ENCODE results near the gene BNIP5.
A peak's percentile ranks its signal among the peaks of the same experiment; 100 is the strongest.
"Not testable (repeated sequence)": the region's sequence is repeated elsewhere in the genome, so short reads cannot be mapped to it uniquely, and the experiment has no call there.

Gene BNIP5

GRCh38 chr6:36340618-36341454 lies 4.1 kb upstream of the BNIP5 start:
- DNase-seq = peak in 1 of 2 experiments; percentile 33

GRCh38 chr6:36340306-36340617 lies 3.6 kb upstream of the BNIP5 start:
- no peak for DNase-seq

DNA sequence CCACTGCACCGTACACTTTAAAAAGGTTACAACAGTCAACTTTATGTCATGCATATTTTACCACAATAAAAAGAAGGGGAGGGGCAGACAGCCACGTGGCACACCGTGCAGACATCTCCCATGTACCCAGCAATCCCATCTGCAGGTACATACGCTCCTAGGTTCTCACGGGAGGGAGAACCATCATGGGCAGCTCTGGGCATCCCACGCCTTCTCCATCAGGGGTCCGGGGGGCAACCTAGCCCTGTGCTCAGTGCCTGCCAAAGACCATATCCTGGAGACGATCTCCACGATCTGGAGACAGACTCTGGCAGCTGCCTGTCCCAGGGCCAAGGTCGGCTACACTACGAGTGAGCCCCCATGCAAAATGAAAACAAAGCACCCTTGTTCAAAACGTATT lies 2.5 kb upstream of the BNIP5 start:
- no peak for DNase-seq

- DNase-seq = not testable (repeated sequence)
Observed at GRCh38 chr6:36338223-36338622, 1.5 kb upstream of the BNIP5 start.

DNA sequence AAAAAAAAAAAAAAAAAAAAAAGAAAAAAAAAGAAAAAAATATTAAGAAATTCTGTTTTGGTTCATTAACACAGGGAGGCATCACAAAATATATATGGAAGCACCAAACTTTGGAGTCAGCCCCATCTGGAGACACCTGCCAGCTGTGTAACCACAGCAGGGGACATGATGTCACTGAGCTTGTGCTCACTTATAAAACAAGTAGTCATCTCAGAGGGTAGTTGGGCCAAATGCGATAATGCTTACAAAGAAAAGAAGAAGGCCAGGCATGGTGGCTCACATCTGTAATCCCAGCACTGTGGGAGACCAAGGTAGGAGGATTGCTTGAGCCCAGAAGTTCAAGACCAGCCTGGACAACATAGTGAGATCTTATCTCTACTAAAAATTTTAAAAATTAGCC lies 1.1 kb upstream of the BNIP5 start:
- DNase-seq = no peak

DNA sequence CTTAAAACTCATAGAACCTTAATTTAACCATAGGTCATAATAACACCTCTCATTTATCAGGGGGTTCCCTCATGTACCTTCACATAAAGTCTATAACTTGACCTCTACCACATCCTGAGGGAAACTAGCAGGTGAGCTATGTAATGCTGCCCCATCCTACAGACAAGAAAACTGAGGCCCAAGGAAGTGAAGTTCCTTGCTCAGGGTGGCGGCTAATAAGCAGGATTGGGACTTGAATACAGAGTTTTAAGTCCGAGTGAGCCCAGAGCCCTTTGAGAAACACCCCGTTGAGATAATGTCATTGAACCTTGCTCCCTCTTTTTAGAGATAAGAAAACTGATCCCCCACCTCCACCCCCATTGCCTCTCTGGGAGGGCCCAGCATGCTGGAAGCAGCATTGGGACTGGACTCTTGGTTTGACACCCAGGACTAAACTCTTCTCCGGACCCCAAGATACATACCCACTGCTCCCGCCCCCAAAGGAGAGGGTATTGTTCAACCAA lies 429 bp downstream of the BNIP5 start:
- no peak for DNase-seq

DNA sequence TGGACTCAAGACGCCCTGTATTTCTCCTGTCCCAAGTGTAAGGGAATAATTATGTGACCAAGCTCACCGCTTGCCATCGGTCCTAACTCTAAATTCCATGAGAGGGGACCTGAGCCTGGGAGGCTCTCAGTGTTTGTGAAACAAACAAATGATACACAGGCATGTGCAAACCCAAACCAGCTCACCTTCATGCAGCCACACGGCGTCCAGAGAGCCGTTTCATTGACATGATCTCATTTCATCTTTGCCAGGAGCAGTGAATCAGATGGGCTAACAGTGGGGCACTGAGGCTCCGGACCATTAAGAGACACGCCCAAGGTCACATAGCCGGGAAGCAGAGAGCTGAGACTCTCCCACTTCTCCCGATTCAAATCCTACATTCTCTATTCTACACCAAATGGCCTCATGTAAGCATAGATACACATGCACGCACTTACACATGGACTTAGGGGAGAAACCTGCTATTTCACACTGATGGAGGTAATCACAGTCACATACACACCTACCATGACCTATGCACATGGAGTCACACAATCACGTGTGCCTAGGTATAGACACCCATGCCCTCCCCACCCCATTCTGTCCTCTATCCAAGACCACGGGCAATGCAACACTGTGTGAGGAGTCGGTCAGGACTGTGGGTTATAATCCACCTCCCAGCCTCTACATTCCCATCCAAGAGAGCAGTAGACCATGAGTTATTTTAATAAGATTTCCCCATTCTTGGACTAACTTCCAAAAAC lies 1.1 kb downstream of the BNIP5 start:
- DNase-seq = no peak

- DNase-seq = no peak
Observed at GRCh38 chr6:36334832-36335459, 1.7 kb downstream of the BNIP5 start.

DNA sequence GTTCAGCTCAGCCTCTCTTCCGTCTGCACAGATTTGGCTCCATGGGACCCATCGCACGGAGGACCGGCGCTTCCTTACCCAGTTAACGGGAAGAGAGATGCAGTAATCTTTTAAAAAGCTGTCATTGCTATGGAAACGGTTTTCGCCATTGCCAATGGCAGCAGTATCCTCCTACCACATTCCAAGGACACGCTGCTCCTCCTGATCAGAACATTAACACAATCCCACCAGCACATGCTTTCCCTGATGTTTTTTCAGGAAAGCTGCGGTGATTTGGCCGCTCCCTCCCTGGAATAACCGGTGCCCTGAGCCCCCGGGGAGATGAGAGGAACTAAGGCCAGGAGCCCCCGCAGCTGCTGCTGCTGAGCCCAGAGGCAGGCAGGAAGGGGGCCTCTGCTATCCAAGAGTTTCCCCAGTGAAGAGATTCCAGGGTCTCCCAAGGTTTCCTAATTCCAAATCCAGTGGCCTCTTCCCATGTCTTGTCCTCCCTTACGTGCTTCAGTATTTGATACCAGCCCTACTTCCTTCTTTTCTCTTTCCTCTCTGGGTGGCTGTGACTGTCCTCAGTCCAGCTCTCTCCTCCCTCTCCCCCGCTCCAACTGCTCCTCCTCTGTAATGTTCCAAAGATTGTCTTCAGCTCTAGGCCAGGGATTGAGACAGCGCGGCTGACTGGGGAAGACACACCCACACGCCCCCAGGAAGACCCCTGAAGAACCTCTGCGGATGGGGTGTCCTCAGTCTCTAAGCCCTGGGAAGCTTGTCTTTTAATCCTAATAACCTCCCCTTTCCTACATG lies 2.6 kb downstream of the BNIP5 start:
- DNase-seq = no peak

DNA sequence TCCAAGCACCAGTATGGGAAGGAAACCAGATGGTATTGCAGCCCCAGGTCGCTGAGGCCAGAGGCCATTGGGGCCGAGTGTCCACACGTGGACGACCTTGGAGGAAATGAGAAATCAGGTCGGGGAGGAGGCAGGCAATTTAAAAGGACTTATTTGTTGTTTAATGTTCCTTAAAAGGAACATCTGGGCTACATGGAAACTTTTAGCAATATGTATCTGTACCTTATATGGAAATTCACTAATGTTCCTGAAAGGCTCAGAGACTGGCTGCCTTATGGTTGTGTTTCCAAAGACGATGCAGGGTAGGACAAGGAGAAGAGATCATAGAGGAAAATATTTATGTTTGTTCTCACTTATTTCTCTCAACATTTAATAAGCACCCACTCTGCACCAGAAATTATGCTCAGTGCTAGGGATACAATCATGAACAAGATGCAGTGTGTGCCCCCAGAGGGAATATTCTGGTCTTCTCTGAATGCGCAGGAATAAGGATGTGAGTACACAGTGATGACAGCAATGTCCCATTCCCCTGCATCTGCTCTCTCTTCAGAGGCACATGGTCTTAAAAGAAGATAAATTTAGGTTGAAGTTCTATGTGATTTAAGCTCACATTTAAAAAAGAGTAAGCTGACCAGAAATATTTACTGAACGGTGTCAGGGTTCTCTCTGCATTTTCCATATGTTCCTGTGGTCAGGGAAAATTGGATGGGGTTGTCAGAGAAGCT lies 3.4 kb downstream of the BNIP5 start:
- DNase-seq = no peak

DNA sequence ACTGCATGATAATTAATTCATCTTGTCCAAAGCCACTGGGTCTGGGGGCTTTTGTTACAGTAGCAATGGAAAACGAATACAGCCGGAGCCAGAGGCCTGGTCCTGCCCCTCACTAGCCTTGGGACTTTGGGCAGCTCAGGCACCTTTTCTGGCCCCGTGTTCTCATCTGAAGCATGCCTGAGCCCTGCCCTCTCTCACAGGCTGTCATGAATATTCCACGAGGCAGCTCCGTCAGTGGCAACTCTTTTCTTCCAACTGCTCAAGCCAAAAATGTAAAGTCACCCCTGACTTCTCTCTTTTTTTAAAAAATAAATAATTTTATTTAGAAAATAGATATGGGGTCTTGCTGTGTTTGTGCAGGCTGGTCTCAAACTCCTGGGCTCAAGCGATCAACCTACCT lies 5.3 kb downstream of the BNIP5 start:
- no peak for DNase-seq

- no peak for DNase-seq
Observed at GRCh38 chr6:36330366-36330765, 6.3 kb downstream of the BNIP5 start.

GRCh38 chr6:36329798-36330291 lies 6.8 kb downstream of the BNIP5 start:
- no peak for DNase-seq

DNA sequence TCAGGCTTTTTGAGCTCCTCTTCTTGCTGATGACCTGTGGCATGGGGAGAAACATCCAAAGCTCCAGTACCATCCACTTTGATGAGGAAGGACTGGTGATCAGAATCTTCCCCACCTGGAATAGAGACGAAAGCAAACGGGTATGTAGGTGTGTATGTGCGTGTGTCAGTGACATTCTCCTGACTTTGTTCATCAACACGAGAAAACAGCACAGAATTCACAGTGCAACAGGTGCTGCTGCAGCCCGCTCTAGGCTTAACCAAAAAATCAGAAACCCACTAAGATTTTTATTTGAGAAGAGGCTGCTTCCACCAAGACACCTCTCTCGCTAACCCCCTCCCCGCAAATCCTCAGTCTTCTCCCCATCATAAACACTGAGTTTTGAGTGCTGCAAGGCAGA lies 8.1 kb downstream of the BNIP5 start:
- no peak for DNase-seq

DNA sequence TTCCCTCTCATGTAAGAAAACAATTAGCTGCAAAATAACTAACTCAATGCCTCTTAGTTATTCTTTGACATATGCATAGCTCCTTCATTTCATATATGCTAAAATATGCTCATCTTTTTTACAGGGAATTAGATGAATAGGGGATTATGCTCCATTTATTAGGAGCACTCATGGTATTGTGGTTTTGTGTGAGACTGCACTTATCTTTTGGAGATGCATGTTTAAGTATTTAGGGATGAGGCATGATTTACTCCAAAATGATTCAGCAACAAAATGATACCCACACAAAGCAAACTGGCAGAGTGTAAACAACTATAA lies 8.8 kb downstream of the BNIP5 start:
- no peak for DNase-seq

GRCh38 chr6:36327226-36327918 lies 9.3 kb downstream of the BNIP5 start:
- DNase-seq = no peak

- peak in 1 of 2 experiments; percentile 4 for DNase-seq
Observed at GRCh38 chr6:36326356-36326995, 10.2 kb downstream of the BNIP5 start.

- no peak for DNase-seq
Observed at GRCh38 chr6:36324715-36325114, 12.0 kb downstream of the BNIP5 start.

DNA sequence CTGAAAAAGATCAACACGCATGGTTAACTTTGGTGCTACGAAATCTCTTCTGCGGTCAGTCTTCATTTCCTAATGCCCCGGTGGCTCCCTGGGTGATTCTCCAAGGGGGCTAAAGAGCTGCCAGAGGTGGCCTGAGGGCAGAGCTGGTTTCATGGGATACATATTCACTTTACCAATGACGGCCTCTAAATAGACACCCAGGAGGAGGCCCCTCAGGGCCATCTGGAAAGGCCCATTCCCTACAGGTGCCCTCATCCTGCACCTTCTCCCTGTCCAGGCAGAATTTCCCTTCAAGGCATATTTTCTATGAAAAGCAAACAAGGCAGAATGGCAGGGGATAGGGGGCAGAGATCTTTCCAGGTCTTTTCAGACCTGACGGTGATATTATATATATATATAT lies 12.5 kb downstream of the BNIP5 start:
- DNase-seq = no peak

DNA sequence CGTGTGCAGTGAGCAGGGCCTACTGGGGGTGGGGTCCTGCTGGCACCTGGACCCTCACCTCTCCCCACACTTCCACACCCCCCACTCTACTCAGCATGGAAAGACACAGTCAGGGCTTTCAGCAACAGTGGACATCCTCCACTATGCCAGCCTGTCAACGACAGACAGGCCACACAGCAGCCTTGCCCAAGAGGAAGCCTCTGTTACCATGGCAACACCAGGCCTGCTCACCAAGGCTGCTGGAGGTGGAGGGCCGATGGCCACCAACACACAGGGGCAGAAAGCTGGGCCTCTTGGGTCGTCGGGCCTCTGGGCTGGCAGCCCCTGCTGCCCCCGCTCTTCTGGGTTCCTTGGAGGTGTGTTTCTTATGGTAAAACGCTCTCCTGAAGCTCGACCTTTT lies 13.6 kb downstream of the BNIP5 start:
- DNase-seq = no peak

DNA sequence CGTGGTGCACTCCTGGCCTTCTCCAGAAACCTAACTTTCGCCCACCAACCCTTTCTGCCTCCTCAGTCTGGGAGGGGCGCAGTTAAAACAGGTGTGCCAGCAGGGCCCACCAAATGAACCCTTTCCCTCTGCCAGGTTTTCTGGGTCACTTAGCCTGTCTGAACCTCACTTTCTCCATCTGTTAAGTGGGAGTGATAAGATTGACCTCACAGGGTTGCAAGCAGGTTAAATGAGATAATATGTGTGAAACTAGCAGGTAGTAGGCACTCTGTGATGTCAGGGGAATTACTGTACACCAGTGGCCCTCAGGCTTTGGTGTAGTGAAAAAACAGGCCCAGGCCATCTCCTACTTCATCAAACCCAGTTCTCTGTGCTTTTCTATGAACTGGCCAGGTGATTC lies 14.1 kb downstream of the BNIP5 start:
- no peak for DNase-seq
